ENCODE results near the gene GPM6B. TPM values are rescaled to one million over a fixed set of nuclear protein-coding genes. Genes with fewer than 3 reads are reported as not detected.

GPM6B gene
- total and polyA plus RNA-seq, 2 donors (not counting 3 experiments of a cell fraction or from before 2014, with no cell fraction given) = 0.30 TPM; not detected in 1

GRCh38 chrX:13808865-13809264, 8.0 kb downstream of the GPM6B start:
- POLR2A ChIA-PET = no interaction called here
- CTCF ChIA-PET = no interaction called here

More at GRCh38 chrX:13808865-13809264, 8.0 kb downstream of the GPM6B start:
- no peak for TF ChIP-seq FOS (IDR thresholded peaks at IDR 0.05; ENCODE audit: borderline replicate concordance, insufficient read depth, low read length)
- TF ChIP-seq EZH2 (IDR thresholded peaks at IDR 0.05; ENCODE audit: borderline replicate concordance, low read depth, low read length, severe bottlenecking) = no peak
- TF ChIP-seq JUN (IDR thresholded peaks at IDR 0.05; ENCODE audit: borderline replicate concordance, insufficient read depth, insufficient read length, low read depth) = no peak
- TF ChIP-seq, protein P1, sequence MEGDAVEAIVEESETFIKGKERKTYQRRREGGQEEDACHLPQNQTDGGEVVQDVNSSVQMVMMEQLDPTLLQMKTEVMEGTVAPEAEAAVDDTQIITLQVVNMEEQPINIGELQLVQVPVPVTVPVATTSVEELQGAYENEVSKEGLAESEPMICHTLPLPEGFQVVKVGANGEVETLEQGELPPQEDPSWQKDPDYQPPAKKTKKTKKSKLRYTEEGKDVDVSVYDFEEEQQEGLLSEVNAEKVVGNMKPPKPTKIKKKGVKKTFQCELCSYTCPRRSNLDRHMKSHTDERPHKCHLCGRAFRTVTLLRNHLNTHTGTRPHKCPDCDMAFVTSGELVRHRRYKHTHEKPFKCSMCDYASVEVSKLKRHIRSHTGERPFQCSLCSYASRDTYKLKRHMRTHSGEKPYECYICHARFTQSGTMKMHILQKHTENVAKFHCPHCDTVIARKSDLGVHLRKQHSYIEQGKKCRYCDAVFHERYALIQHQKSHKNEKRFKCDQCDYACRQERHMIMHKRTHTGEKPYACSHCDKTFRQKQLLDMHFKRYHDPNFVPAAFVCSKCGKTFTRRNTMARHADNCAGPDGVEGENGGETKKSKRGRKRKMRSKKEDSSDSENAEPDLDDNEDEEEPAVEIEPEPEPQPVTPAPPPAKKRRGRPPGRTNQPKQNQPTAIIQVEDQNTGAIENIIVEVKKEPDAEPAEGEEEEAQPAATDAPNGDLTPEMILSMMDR (IDR thresholded peaks at IDR 0.05; ENCODE audit: extremely low read depth in 1 of 2, insufficient read depth in 1 of 2, low read depth in 1 of 2, low read length in 2 of 2) = no peak
- TF ChIP-seq POLR2A (IDR thresholded peaks at IDR 0.05; ENCODE audit: low read depth, low read length) = no peak
- TF ChIP-seq MYC (IDR thresholded peaks at IDR 0.05; ENCODE audit: low read depth, low read length) = no peak
- TF ChIP-seq, protein P2, sequence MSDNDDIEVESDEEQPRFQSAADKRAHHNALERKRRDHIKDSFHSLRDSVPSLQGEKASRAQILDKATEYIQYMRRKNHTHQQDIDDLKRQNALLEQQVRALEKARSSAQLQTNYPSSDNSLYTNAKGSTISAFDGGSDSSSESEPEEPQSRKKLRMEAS (IDR thresholded peaks at IDR 0.05; ENCODE audit: insufficient read depth, insufficient read length) = no peak
- no peak for TF ChIP-seq GATA2 (IDR thresholded peaks at IDR 0.05; ENCODE audit: insufficient read depth, insufficient read length, low read depth, low read length)
- TF ChIP-seq POLR2AphosphoS5 (IDR thresholded peaks at IDR 0.05; ENCODE audit: insufficient read depth, low read depth, low read length) = no peak
- Histone ChIP-seq H3K27me3 (ENCODE audit: control insufficient read depth in 2 of 2, insufficient read depth in 2 of 2, low read length in 2 of 2) (peaks cover 0 to 3% of the 10 kb centered on the region in 2 experiments), H3K4me1 (ENCODE audit: control insufficient read depth, extremely low read depth, insufficient read depth, low read length) (no peaks in the 10 kb centered on the region), H3K36me3 (ENCODE audit: control insufficient read depth in 2 of 2, extremely low read depth in 1 of 2, insufficient read depth in 2 of 2, low read length in 2 of 2) (no peaks in the 10 kb centered on the region), H3K9me3 (replicated peaks; ENCODE audit: control insufficient read depth, insufficient read depth, low read length) (no peaks in the 10 kb centered on the region), H3K4me2 (ENCODE audit: insufficient read depth, low read length) (no peak overlapping the region), H3K9me1 (replicated peaks; ENCODE audit: control insufficient read depth, extremely low read depth, insufficient read depth, low read length) (no peaks in the 10 kb centered on the region), H3K4me3 (replicated peaks in 1 of 3; ENCODE audit: insufficient read depth in 1 of 3, low read depth in 1 of 3, low read length in 3 of 3) (no peak overlapping the region), H3K79me2 (ENCODE audit: control insufficient read depth, insufficient read depth, low read length) (no peaks in the 10 kb centered on the region), H4K20me1 (replicated peaks; ENCODE audit: control insufficient read depth, extremely low read depth, insufficient read depth, low read length) (no peaks in the 10 kb centered on the region), H2AFZ (ENCODE audit: low read depth, low read length) (no peak overlapping the region), H3K9ac (replicated peaks; ENCODE audit: extremely low read depth, insufficient read depth, low read length) (no peak overlapping the region), H3K27ac (ENCODE audit: insufficient read depth, low read depth, low read length) (no peak overlapping the region)
- intact Hi-C loops (cut with micrococcal nuclease) (no loop called here), dilution Hi-C loops (cut with MboI; ENCODE audit: extremely low pct_ligation_motif_present, low sequenced_read_pairs) (no loop called here)
- no TSS peak for BruUV-seq (replicated peaks)
- no peak for FAIRE-seq
- DNase-seq (ENCODE audit: low read depth, low spot score) = no peak
